Stimulated activated CD4-positive, alpha-beta T cell treated with anti-CD3 and anti-CD28 coated beads, Interleukin-2, amount 100 ng/mL, for 48 hours (primary cell): ENCODE results near the gene UNC93A.
"Not testable (repeated sequence)": the region's sequence is repeated elsewhere in the genome, so short reads cannot be mapped to it uniquely, and the experiment has no call there.

Experiments used
- DNase-seq, 2 donors: peaks; one replicate each; pipeline ENCODE4 v3.0.0-alpha.2; 2020

UNC93A gene

GRCh38 chr6:167290786-167291622, at the start of gene UNC93A:
UNC93A (plus strand) TSS chr6:167291315; CDS start chr6:167291490, 175 bp downstream.
- no peak for DNase-seq

GRCh38 chr6:167241321-167242134, 49.6 kb upstream of the UNC93A start:
- not testable (repeated sequence) for DNase-seq

GRCh38 chr6:167242135-167242506, 49.0 kb upstream of the UNC93A start:
- DNase-seq: not testable (repeated sequence)

GRCh38 chr6:167242511-167243051, 48.5 kb upstream of the UNC93A start:
- not testable (repeated sequence) for DNase-seq

- no peak for DNase-seq
These were observed 46.8 kb upstream of the UNC93A start for GRCh38 chr6:167244064-167244960.

- no peak for DNase-seq
These were observed 46.1 kb upstream of the UNC93A start for GRCh38 chr6:167244991-167245390.

GRCh38 chr6:167245591-167245990, 45.5 kb upstream of the UNC93A start:
- DNase-seq: no peak

- no peak for DNase-seq
These were observed 43.1 kb upstream of the UNC93A start for GRCh38 chr6:167247814-167248595.

- DNase-seq: not testable (repeated sequence)
These were observed 42.1 kb upstream of the UNC93A start for GRCh38 chr6:167248878-167249455.

GRCh38 chr6:167252271-167252670, 38.8 kb upstream of the UNC93A start:
- DNase-seq: no peak

- no peak for DNase-seq
These were observed 35.1 kb upstream of the UNC93A start for GRCh38 chr6:167255918-167256553.

- DNase-seq: no peak
These were observed 32.5 kb upstream of the UNC93A start for GRCh38 chr6:167258646-167259045.

- DNase-seq: not testable (repeated sequence)
These were observed 24.9 kb upstream of the UNC93A start for GRCh38 chr6:167266057-167266829.

- no peak for DNase-seq
These were observed 24.1 kb upstream of the UNC93A start for GRCh38 chr6:167266830-167267555.

GRCh38 chr6:167267556-167267898, 23.6 kb upstream of the UNC93A start:
- not testable (repeated sequence) for DNase-seq

GRCh38 chr6:167267921-167268401, 23.2 kb upstream of the UNC93A start:
- DNase-seq: no peak

GRCh38 chr6:167268683-167269280, 22.3 kb upstream of the UNC93A start:
- DNase-seq: no peak

GRCh38 chr6:167270499-167271311, 20.4 kb upstream of the UNC93A start:
- no peak for DNase-seq
